ENCODE results near the gene RUNX3.
A peak's percentile ranks its signal among the peaks of the same experiment; 100 is the strongest.
"Not testable (repeated sequence)": the region's sequence is repeated elsewhere in the genome, so short reads cannot be mapped to it uniquely, and the experiment has no call there.

Gene RUNX3

GRCh38 chr1:24930260-24931145 lies at the start of gene RUNX3:
TSS of gene RUNX3 (minus strand) at chr1:24930276. CDS start at chr1:24929868, 408 bp downstream.
- DNase-seq = no peak

- not testable (repeated sequence) for DNase-seq
These were observed 49.2 kb upstream of the RUNX3 start for GRCh38 chr1:24979232-24979631.

GRCh38 chr1:24978383-24979032 lies 48.4 kb upstream of the RUNX3 start:
- DNase-seq = no peak

- no peak for DNase-seq
These were observed 45.3 kb upstream of the RUNX3 start for GRCh38 chr1:24975391-24975790.

- no peak for DNase-seq
These were observed 43.2 kb upstream of the RUNX3 start for GRCh38 chr1:24973315-24973714.

- DNase-seq = no peak
These were observed 42.8 kb upstream of the RUNX3 start for GRCh38 chr1:24972915-24973242.

GRCh38 chr1:24972221-24972914 lies 42.3 kb upstream of the RUNX3 start:
- DNase-seq = no peak

GRCh38 chr1:24970926-24971875 lies 41.1 kb upstream of the RUNX3 start:
- no peak for DNase-seq

GRCh38 chr1:24970399-24970753 lies 40.3 kb upstream of the RUNX3 start:
- no peak for DNase-seq

- no peak for DNase-seq
These were observed 39.7 kb upstream of the RUNX3 start for GRCh38 chr1:24969596-24970398.

GRCh38 chr1:24968941-24969585 lies 39.0 kb upstream of the RUNX3 start:
- DNase-seq = no peak

GRCh38 chr1:24967962-24968361 lies 37.9 kb upstream of the RUNX3 start:
- DNase-seq = no peak

GRCh38 chr1:24967555-24967954 lies 37.5 kb upstream of the RUNX3 start:
- DNase-seq = no peak

- DNase-seq = peak; percentile 17
These were observed 36.8 kb upstream of the RUNX3 start for GRCh38 chr1:24966724-24967346.

- DNase-seq = no peak
These were observed 36.1 kb upstream of the RUNX3 start for GRCh38 chr1:24966121-24966723.

- no peak for DNase-seq
These were observed 35.5 kb upstream of the RUNX3 start for GRCh38 chr1:24965571-24965930.

GRCh38 chr1:24964811-24965570 lies 34.9 kb upstream of the RUNX3 start:
- DNase-seq = peak; percentile 20

GRCh38 chr1:24963943-24964693 lies 34.0 kb upstream of the RUNX3 start:
- no peak for DNase-seq
